H1 (cell line): ENCODE measurements around the gene GRID1. TPM values are rescaled to one million over a fixed set of nuclear protein-coding genes. Genes with fewer than 3 reads are reported as not detected.

Experiments used
- CTCF ChIA-PET: fragments of 300-600 bp; sonication (Branson Sonifier 250); formaldehyde crosslinking; loops from one replicate; lab custom pipeline; 2021; ENCODE audit not compliant: partially characterized antibody; lab: Charles Lee
- POLR2A ChIA-PET: fragments of 300-600 bp; sonication (Branson Sonifier 250); formaldehyde crosslinking; loops from one replicate; lab custom pipeline; 2021; ENCODE audit warnings: inconsistent platforms; ENCODE audit not compliant: partially characterized antibody; lab: Charles Lee
- DNase-seq, 2 experiments: peaks; one replicate each; pipeline versions ENCODE4 v3.0.0 to v3.0.0-alpha.2; 2010 to 2022; ENCODE audit warnings: low spot score in 2 of 2, low read depth in 1 of 2, mixed read lengths in 1 of 2
- FAIRE-seq: peaks from 2 replicates; lab custom pipeline; 2011; peaks lifted over from hg19 to GRCh38; lab: Jason Lieb, UNC
- H2AFZ ChIP-seq: 2 replicates; pipeline ENCODE4 v1.8.1; 2012; ENCODE audit warnings: low read length, inconsistent platforms
- H2AK5ac ChIP-seq: 2 replicates; pipeline ENCODE4 v1.6.1; 2013; ENCODE audit warnings: low read depth, low read length
- H2BK120ac ChIP-seq: replicated peaks from 2 replicates; pipeline ENCODE3; 2013; ENCODE audit warnings: low read depth, low read length, inconsistent platforms
- H2BK12ac ChIP-seq: 2 replicates; pipeline ENCODE4 v1.6.1; 2013; ENCODE audit warnings: low read depth, low read length
- H2BK15ac ChIP-seq: 2 replicates; pipeline ENCODE4 v1.6.1; 2013; ENCODE audit warnings: low read length
- H2BK20ac ChIP-seq: 2 replicates; pipeline ENCODE4 v1.6.1; 2013; ENCODE audit warnings: low read length
- H2BK5ac ChIP-seq: 2 replicates; pipeline ENCODE4 v1.6.1; 2013; ENCODE audit warnings: low read depth, low read length
- H3K14ac ChIP-seq: 2 replicates; pipeline ENCODE4 v1.6.1; 2013; ENCODE audit warnings: inconsistent platforms; ENCODE audit not compliant: insufficient read length
- H3K18ac ChIP-seq: 2 replicates; pipeline ENCODE4 v1.6.1; 2013; ENCODE audit warnings: low read length; ENCODE audit errors: extremely low read depth
- H3K23ac ChIP-seq: 2 replicates; pipeline ENCODE4 v1.6.1; 2013; ENCODE audit warnings: inconsistent platforms; ENCODE audit not compliant: insufficient read length
- H3K23me2 ChIP-seq: 2 replicates; pipeline ENCODE4 v1.6.1; 2013; ENCODE audit warnings: low read depth, low read length
- H3K27ac ChIP-seq: 2 replicates; pipeline ENCODE4 v1.6.1; 2011; ENCODE audit warnings: low read depth, low read length, inconsistent platforms
- H3K27me3 ChIP-seq, 4 experiments: replicated peaks in 1 of 4; 1 replicate in 1 of 4; 2 replicates in 3 of 4; pipeline versions ENCODE4 v1.6.1 to v1.8.1; 2011 to 2013; ENCODE audit warnings: low read length in 3 of 4, mild to moderate bottlenecking in 3 of 4, inconsistent platforms in 2 of 4, mixed read lengths in 2 of 4, moderate library complexity in 1 of 4; ENCODE audit not compliant: control insufficient read depth in 3 of 4, insufficient read depth in 3 of 4; ENCODE audit errors: extremely low read depth in 1 of 4
- H3K36me3 ChIP-seq, 4 experiments: 2 replicates each; pipeline versions ENCODE4 v1.6.1 to v1.8.1; 2011 to 2013; ENCODE audit warnings: mild to moderate bottlenecking in 4 of 4, low read length in 3 of 4, moderate library complexity in 2 of 4, control low read depth in 1 of 4, inconsistent platforms in 1 of 4; ENCODE audit not compliant: insufficient read depth in 4 of 4, control insufficient read depth in 2 of 4
- H3K4ac ChIP-seq: replicated peaks from 2 replicates; pipeline ENCODE3; 2013; ENCODE audit warnings: low read length, low read depth, mixed read lengths, inconsistent platforms; ENCODE audit not compliant: insufficient read length
- H3K4me1 ChIP-seq, 4 experiments: replicated peaks in 1 of 4; 1 replicate in 1 of 4; 2 replicates in 3 of 4; pipeline versions ENCODE4 v1.6.1 to v1.8.1; 2011 to 2013; ENCODE audit warnings: low read length in 3 of 4, inconsistent platforms in 2 of 4, mixed read lengths in 1 of 4; ENCODE audit not compliant: insufficient read depth in 4 of 4, control insufficient read depth in 3 of 4
- H3K4me2 ChIP-seq, 2 experiments: 2 replicates each; pipeline versions ENCODE4 v1.6.1 to v1.8.1; 2011 to 2013; ENCODE audit warnings: low read depth in 2 of 2, low read length in 2 of 2, control low read depth in 1 of 2, inconsistent platforms in 1 of 2, mild to moderate bottlenecking in 1 of 2; ENCODE audit not compliant: insufficient read depth in 1 of 2
- H3K4me3 ChIP-seq, 4 experiments: fragments of 200-600, 300-600 bp in 1 of 4; sonication (generic), shearing (Covaris generic), sonication (Bioruptor Twin) in 1 of 4; 2 replicates each; pipeline versions ENCODE4 v1.5.1 to v1.8.1; 2011 to 2016; ENCODE audit warnings: low read length in 4 of 4, low read depth in 3 of 4, control low read depth in 2 of 4, inconsistent platforms in 2 of 4, mild to moderate bottlenecking in 2 of 4, mixed read lengths in 1 of 4, moderate library complexity in 1 of 4; ENCODE audit not compliant: insufficient read depth in 2 of 4; ENCODE audit errors: extremely low read depth in 1 of 4
- H3K56ac ChIP-seq: replicated peaks from 2 replicates; pipeline ENCODE3; 2013; ENCODE audit warnings: low read depth, mild to moderate bottlenecking, mixed read lengths, low read length, inconsistent platforms; ENCODE audit not compliant: insufficient read length
- H3K79me1 ChIP-seq: 2 replicates; pipeline ENCODE4 v1.6.1; 2013; ENCODE audit warnings: low read depth, low read length, control low read depth
- H3K79me2 ChIP-seq, 2 experiments: 2 replicates each; pipeline versions ENCODE4 v1.6.1 to v1.8.1; 2012 to 2013; ENCODE audit warnings: low read length in 2 of 2, mild to moderate bottlenecking in 2 of 2, inconsistent platforms in 1 of 2; ENCODE audit not compliant: insufficient read depth in 2 of 2, control insufficient read depth in 1 of 2
- H3K9ac ChIP-seq, 4 experiments: replicated peaks in 1 of 4; 1 replicate in 1 of 4; 2 replicates in 3 of 4; pipeline versions ENCODE4 v1.6.1 to v1.8.1; 2011 to 2013; ENCODE audit warnings: low read depth in 3 of 4, low read length in 3 of 4, control low read depth in 2 of 4, mild to moderate bottlenecking in 2 of 4, moderate library complexity in 2 of 4, inconsistent platforms in 1 of 4; ENCODE audit errors: extremely low read depth in 1 of 4
- H3K9me3 ChIP-seq, 2 experiments: 2 replicates each; pipeline versions ENCODE4 v1.6.1 to v1.8.1; 2012 to 2013; ENCODE audit warnings: mild to moderate bottlenecking in 2 of 2, moderate library complexity in 2 of 2, control low read depth in 1 of 2, inconsistent platforms in 1 of 2, low read depth in 1 of 2, low read length in 1 of 2, mixed read lengths in 1 of 2; ENCODE audit not compliant: insufficient read depth in 2 of 2
- H4K20me1 ChIP-seq, 2 experiments: replicated peaks in 1 of 2; 2 replicates each; pipeline versions ENCODE3 to v1.8.1; 2011 to 2013; ENCODE audit warnings: inconsistent platforms in 2 of 2, low read length in 2 of 2, mild to moderate bottlenecking in 1 of 2; ENCODE audit not compliant: insufficient read depth in 2 of 2, control insufficient read depth in 1 of 2
- H4K5ac ChIP-seq: 2 replicates; pipeline ENCODE4 v1.6.1; 2013; ENCODE audit warnings: low read length, low read depth, mixed read lengths, inconsistent platforms; ENCODE audit not compliant: insufficient read length
- H4K8ac ChIP-seq: 2 replicates; pipeline ENCODE4 v1.8.0; 2013; ENCODE audit warnings: mild to moderate bottlenecking, moderate library complexity, low read length, inconsistent platforms; ENCODE audit not compliant: insufficient read depth; ENCODE audit errors: extremely low read depth
- H4K91ac ChIP-seq: replicated peaks from 2 replicates; pipeline ENCODE3; 2013; ENCODE audit warnings: low read length, mixed read lengths, inconsistent platforms; ENCODE audit not compliant: insufficient read length
- EGR1 ChIP-seq: IDR thresholded peaks from 2 replicates; pipeline ENCODE4 v1.6.1; 2011; ENCODE audit warnings: low read depth, low read length, borderline replicate concordance
- HDAC6 ChIP-seq: IDR thresholded peaks from one replicate; pipeline ENCODE4 v1.7.1; 2012; ENCODE audit warnings: low read depth, mild to moderate bottlenecking, inconsistent platforms, low read length, moderate library complexity
- RFX5 ChIP-seq: IDR thresholded peaks from 2 replicates; pipeline ENCODE4 v1.6.1; 2011; ENCODE audit warnings: low read depth, low read length, improper control_type of control experiment, borderline replicate concordance
- RXRA ChIP-seq: IDR thresholded peaks from 2 replicates; pipeline ENCODE4 v1.6.1; 2011; ENCODE audit warnings: low read depth, mild to moderate bottlenecking, low read length, moderate library complexity; ENCODE audit not compliant: insufficient read depth
- TAF1 ChIP-seq: IDR thresholded peaks from 2 replicates; pipeline ENCODE4 v1.6.1; 2011; ENCODE audit warnings: mild to moderate bottlenecking, low read depth, low read length
- USF2 ChIP-seq: IDR thresholded peaks from 2 replicates; pipeline ENCODE4 v1.6.1; 2011; ENCODE audit warnings: low read length, improper control_type of control experiment
- WGBS, 2 experiments: shearing (Covaris generic) in 1 of 2; methylation state at CpG; one replicate each; pipeline versions ENCODE4 v1.1.6 to v1.1.7; 2013 to 2015; ENCODE audit warnings: low lambda C conversion rate in 2 of 2, mixed read lengths in 2 of 2, inconsistent platforms in 1 of 2, low coverage in 1 of 2, missing lambda C conversion rate in 1 of 2; ENCODE audit not compliant: insufficient replicate concordance in 2 of 2, insufficient coverage in 1 of 2, insufficient read length in 1 of 2; ENCODE audit errors: extremely low coverage in 1 of 2, missing lambda C conversion rate in 1 of 2; 5-methylcytosine and 5-hydroxymethylcytosine counted together
- polyA plus RNA-seq, 7 experiments: library from polyadenylated mRNA; depleted of rRNA in 3 of 7; stranded (reverse) in 5 of 7; unstranded in 2 of 7; fragments of >200 nt in 5 of 7; fragments of 200-250 nt in 2 of 7; gene quantifications; 1 replicate in 5 of 7; 2 replicates in 1 of 7; 4 replicates in 1 of 7; pipeline versions ENCODE4 v1.2.1 to v1.2.3, GENCODE V29; 2011 to 2013; ENCODE audit warnings: missing spikeins in 2 of 7, mixed read lengths in 2 of 7
- total RNA-seq: library from RNA; stranded (reverse); fragmentation: NEBNext Ultra II Directional; extraction: Animal tissue kit (Norgen Biotek cat#: 25700); gene quantifications from 2 replicates; pipeline ENCODE4 v1.2.1, GENCODE V29; 2021

The GRID1 gene
- total and polyA plus RNA-seq, 2 of the 8 experiments (the other 6 are each of a cell fraction or from before 2014, with no cell fraction given), result 0.22 to 0.30 TPM

- Histone ChIP-seq H2BK15ac (no peak overlapping the region), H3K4me3 (no peak overlapping the region), H2BK5ac (no peak overlapping the region), H3K36me3 (no peaks in the 10 kb centered on the region; a peak in 1 of 8 replicates), H3K4me1 (no peaks in the 10 kb centered on the region), H3K18ac (no peak overlapping the region), H3K27ac (no peak overlapping the region), H3K9me3 (no peaks in the 10 kb centered on the region), H3K79me1 (no peaks in the 10 kb centered on the region), H3K56ac (no peak overlapping the region), H3K23ac (no peak overlapping the region), H3K4ac (no peak overlapping the region), H2BK120ac (no peak overlapping the region), H3K14ac (no peak overlapping the region), H4K20me1 (peaks cover 0 to 3% of the 10 kb centered on the region in 2 experiments), H3K9ac (no peak overlapping the region), H3K79me2 (no peaks in the 10 kb centered on the region), H4K91ac (no peak overlapping the region), H3K23me2 (peaks cover 3% of the 10 kb centered on the region; the same call in 1 of the 2 replicates), H2BK12ac (no peak overlapping the region), H3K4me2 (no peak overlapping the region), H3K27me3 (no peaks in the 10 kb centered on the region), H2AK5ac (no peak overlapping the region), H4K8ac (no peak overlapping the region), H2BK20ac (no peak overlapping the region), H2AFZ (no peak overlapping the region), H4K5ac (no peak overlapping the region)
- no peak for DNase-seq
- WGBS, 2 experiments, result 82% methylated on average over 3 of the region's 3 CpGs; no CpG with 5 or more reads in 1 of the 2 experiments
- no peak for FAIRE-seq
- ChIA-PET POLR2A (no interaction called here), CTCF (interaction anchor here (0.6 to 1.7 kb wide), 4 partner anchors 9 to 350 kb away, joined by 3 to 9 read pairs (median 3); no protein-coding TSS in a partner anchor)
- no peak for TF ChIP-seq RXRA
- no peak for TF ChIP-seq USF2
- TF ChIP-seq RFX5, result no peak
- no peak for TF ChIP-seq TAF1
- TF ChIP-seq EGR1, result no peak
- TF ChIP-seq HDAC6, result no peak
Measured at GRCh38 chr10:85789125-85789524, 577.5 kb downstream of the GRID1 start.
